H1 (cell line): ENCODE data around the gene BNC2. TPM values are rescaled to one million over a fixed set of nuclear protein-coding genes. Genes with fewer than 3 reads are reported as not detected.

Experiments used
- CTCF ChIA-PET: fragments of 300-600 bp; sonication (Branson Sonifier 250); formaldehyde crosslinking; loops from one replicate; lab custom pipeline; 2021; ENCODE audit not compliant: partially characterized antibody; lab: Charles Lee
- POLR2A ChIA-PET: fragments of 300-600 bp; sonication (Branson Sonifier 250); formaldehyde crosslinking; loops from one replicate; lab custom pipeline; 2021; ENCODE audit warnings: inconsistent platforms; ENCODE audit not compliant: partially characterized antibody; lab: Charles Lee
- DNase-seq, 2 experiments: peaks; one replicate each; pipeline versions ENCODE4 v3.0.0 to v3.0.0-alpha.2; 2010 to 2022; ENCODE audit warnings: low spot score in 2 of 2, low read depth in 1 of 2, mixed read lengths in 1 of 2
- FAIRE-seq: peaks from 2 replicates; lab custom pipeline; 2011; peaks lifted over from hg19 to GRCh38; lab: Jason Lieb, UNC
- H2AFZ ChIP-seq: 2 replicates; pipeline ENCODE4 v1.8.1; 2012; ENCODE audit warnings: low read length, inconsistent platforms
- H2AK5ac ChIP-seq: 2 replicates; pipeline ENCODE4 v1.6.1; 2013; ENCODE audit warnings: low read depth, low read length
- H2BK120ac ChIP-seq: replicated peaks from 2 replicates; pipeline ENCODE3; 2013; ENCODE audit warnings: low read depth, low read length, inconsistent platforms
- H2BK12ac ChIP-seq: 2 replicates; pipeline ENCODE4 v1.6.1; 2013; ENCODE audit warnings: low read depth, low read length
- H2BK15ac ChIP-seq: 2 replicates; pipeline ENCODE4 v1.6.1; 2013; ENCODE audit warnings: low read length
- H2BK20ac ChIP-seq: 2 replicates; pipeline ENCODE4 v1.6.1; 2013; ENCODE audit warnings: low read length
- H2BK5ac ChIP-seq: 2 replicates; pipeline ENCODE4 v1.6.1; 2013; ENCODE audit warnings: low read depth, low read length
- H3K14ac ChIP-seq: 2 replicates; pipeline ENCODE4 v1.6.1; 2013; ENCODE audit warnings: inconsistent platforms; ENCODE audit not compliant: insufficient read length
- H3K18ac ChIP-seq: 2 replicates; pipeline ENCODE4 v1.6.1; 2013; ENCODE audit warnings: low read length; ENCODE audit errors: extremely low read depth
- H3K23ac ChIP-seq: 2 replicates; pipeline ENCODE4 v1.6.1; 2013; ENCODE audit warnings: inconsistent platforms; ENCODE audit not compliant: insufficient read length
- H3K23me2 ChIP-seq: 2 replicates; pipeline ENCODE4 v1.6.1; 2013; ENCODE audit warnings: low read depth, low read length
- H3K27ac ChIP-seq: 2 replicates; pipeline ENCODE4 v1.6.1; 2011; ENCODE audit warnings: low read depth, low read length, inconsistent platforms
- H3K27me3 ChIP-seq, 4 experiments: replicated peaks in 1 of 4; 1 replicate in 1 of 4; 2 replicates in 3 of 4; pipeline versions ENCODE4 v1.6.1 to v1.8.1; 2011 to 2013; ENCODE audit warnings: low read length in 3 of 4, mild to moderate bottlenecking in 3 of 4, inconsistent platforms in 2 of 4, mixed read lengths in 2 of 4, moderate library complexity in 1 of 4; ENCODE audit not compliant: control insufficient read depth in 3 of 4, insufficient read depth in 3 of 4; ENCODE audit errors: extremely low read depth in 1 of 4
- H3K36me3 ChIP-seq, 4 experiments: 2 replicates each; pipeline versions ENCODE4 v1.6.1 to v1.8.1; 2011 to 2013; ENCODE audit warnings: mild to moderate bottlenecking in 4 of 4, low read length in 3 of 4, moderate library complexity in 2 of 4, control low read depth in 1 of 4, inconsistent platforms in 1 of 4; ENCODE audit not compliant: insufficient read depth in 4 of 4, control insufficient read depth in 2 of 4
- H3K4ac ChIP-seq: replicated peaks from 2 replicates; pipeline ENCODE3; 2013; ENCODE audit warnings: low read length, low read depth, mixed read lengths, inconsistent platforms; ENCODE audit not compliant: insufficient read length
- H3K4me1 ChIP-seq, 4 experiments: replicated peaks in 1 of 4; 1 replicate in 1 of 4; 2 replicates in 3 of 4; pipeline versions ENCODE4 v1.6.1 to v1.8.1; 2011 to 2013; ENCODE audit warnings: low read length in 3 of 4, inconsistent platforms in 2 of 4, mixed read lengths in 1 of 4; ENCODE audit not compliant: insufficient read depth in 4 of 4, control insufficient read depth in 3 of 4
- H3K4me2 ChIP-seq, 2 experiments: 2 replicates each; pipeline versions ENCODE4 v1.6.1 to v1.8.1; 2011 to 2013; ENCODE audit warnings: low read depth in 2 of 2, low read length in 2 of 2, control low read depth in 1 of 2, inconsistent platforms in 1 of 2, mild to moderate bottlenecking in 1 of 2; ENCODE audit not compliant: insufficient read depth in 1 of 2
- H3K4me3 ChIP-seq, 4 experiments: fragments of 200-600, 300-600 bp in 1 of 4; sonication (generic), shearing (Covaris generic), sonication (Bioruptor Twin) in 1 of 4; 2 replicates each; pipeline versions ENCODE4 v1.5.1 to v1.8.1; 2011 to 2016; ENCODE audit warnings: low read length in 4 of 4, low read depth in 3 of 4, control low read depth in 2 of 4, inconsistent platforms in 2 of 4, mild to moderate bottlenecking in 2 of 4, mixed read lengths in 1 of 4, moderate library complexity in 1 of 4; ENCODE audit not compliant: insufficient read depth in 2 of 4; ENCODE audit errors: extremely low read depth in 1 of 4
- H3K56ac ChIP-seq: replicated peaks from 2 replicates; pipeline ENCODE3; 2013; ENCODE audit warnings: low read depth, mild to moderate bottlenecking, mixed read lengths, low read length, inconsistent platforms; ENCODE audit not compliant: insufficient read length
- H3K79me1 ChIP-seq: 2 replicates; pipeline ENCODE4 v1.6.1; 2013; ENCODE audit warnings: low read depth, low read length, control low read depth
- H3K79me2 ChIP-seq, 2 experiments: 2 replicates each; pipeline versions ENCODE4 v1.6.1 to v1.8.1; 2012 to 2013; ENCODE audit warnings: low read length in 2 of 2, mild to moderate bottlenecking in 2 of 2, inconsistent platforms in 1 of 2; ENCODE audit not compliant: insufficient read depth in 2 of 2, control insufficient read depth in 1 of 2
- H3K9ac ChIP-seq, 4 experiments: replicated peaks in 1 of 4; 1 replicate in 1 of 4; 2 replicates in 3 of 4; pipeline versions ENCODE4 v1.6.1 to v1.8.1; 2011 to 2013; ENCODE audit warnings: low read depth in 3 of 4, low read length in 3 of 4, control low read depth in 2 of 4, mild to moderate bottlenecking in 2 of 4, moderate library complexity in 2 of 4, inconsistent platforms in 1 of 4; ENCODE audit errors: extremely low read depth in 1 of 4
- H3K9me3 ChIP-seq, 2 experiments: 2 replicates each; pipeline versions ENCODE4 v1.6.1 to v1.8.1; 2012 to 2013; ENCODE audit warnings: mild to moderate bottlenecking in 2 of 2, moderate library complexity in 2 of 2, control low read depth in 1 of 2, inconsistent platforms in 1 of 2, low read depth in 1 of 2, low read length in 1 of 2, mixed read lengths in 1 of 2; ENCODE audit not compliant: insufficient read depth in 2 of 2
- H4K20me1 ChIP-seq, 2 experiments: replicated peaks in 1 of 2; 2 replicates each; pipeline versions ENCODE3 to v1.8.1; 2011 to 2013; ENCODE audit warnings: inconsistent platforms in 2 of 2, low read length in 2 of 2, mild to moderate bottlenecking in 1 of 2; ENCODE audit not compliant: insufficient read depth in 2 of 2, control insufficient read depth in 1 of 2
- H4K5ac ChIP-seq: 2 replicates; pipeline ENCODE4 v1.6.1; 2013; ENCODE audit warnings: low read length, low read depth, mixed read lengths, inconsistent platforms; ENCODE audit not compliant: insufficient read length
- H4K8ac ChIP-seq: 2 replicates; pipeline ENCODE4 v1.8.0; 2013; ENCODE audit warnings: mild to moderate bottlenecking, moderate library complexity, low read length, inconsistent platforms; ENCODE audit not compliant: insufficient read depth; ENCODE audit errors: extremely low read depth
- H4K91ac ChIP-seq: replicated peaks from 2 replicates; pipeline ENCODE3; 2013; ENCODE audit warnings: low read length, mixed read lengths, inconsistent platforms; ENCODE audit not compliant: insufficient read length
- RAD21 ChIP-seq, 2 experiments: IDR thresholded peaks in 1 of 2; conservative IDR thresholded peaks in 1 of 2; 2 replicates each; pipeline ENCODE4 v1.6.1; 2011; ENCODE audit warnings: low read depth in 2 of 2, low read length in 2 of 2, improper control_type of control experiment in 1 of 2, inconsistent platforms in 1 of 2, mild to moderate bottlenecking in 1 of 2, moderate library complexity in 1 of 2
- WGBS, 2 experiments: shearing (Covaris generic) in 1 of 2; methylation state at CpG; one replicate each; pipeline versions ENCODE4 v1.1.6 to v1.1.7; 2013 to 2015; ENCODE audit warnings: low lambda C conversion rate in 2 of 2, mixed read lengths in 2 of 2, inconsistent platforms in 1 of 2, low coverage in 1 of 2, missing lambda C conversion rate in 1 of 2; ENCODE audit not compliant: insufficient replicate concordance in 2 of 2, insufficient coverage in 1 of 2, insufficient read length in 1 of 2; ENCODE audit errors: extremely low coverage in 1 of 2, missing lambda C conversion rate in 1 of 2; 5-methylcytosine and 5-hydroxymethylcytosine counted together
- polyA plus RNA-seq, 7 experiments: library from polyadenylated mRNA; depleted of rRNA in 3 of 7; stranded (reverse) in 5 of 7; unstranded in 2 of 7; fragments of >200 nt in 5 of 7; fragments of 200-250 nt in 2 of 7; gene quantifications; 1 replicate in 5 of 7; 2 replicates in 1 of 7; 4 replicates in 1 of 7; pipeline versions ENCODE4 v1.2.1 to v1.2.3, GENCODE V29; 2011 to 2013; ENCODE audit warnings: missing spikeins in 2 of 7, mixed read lengths in 2 of 7
- total RNA-seq: library from RNA; stranded (reverse); fragmentation: NEBNext Ultra II Directional; extraction: Animal tissue kit (Norgen Biotek cat#: 25700); gene quantifications from 2 replicates; pipeline ENCODE4 v1.2.1, GENCODE V29; 2021

The BNC2 gene
- total and polyA plus RNA-seq, 2 of the 8 experiments (the other 6 are each of a cell fraction or from before 2014, with no cell fraction given), result 16.0 to 26.8 TPM

DNA sequence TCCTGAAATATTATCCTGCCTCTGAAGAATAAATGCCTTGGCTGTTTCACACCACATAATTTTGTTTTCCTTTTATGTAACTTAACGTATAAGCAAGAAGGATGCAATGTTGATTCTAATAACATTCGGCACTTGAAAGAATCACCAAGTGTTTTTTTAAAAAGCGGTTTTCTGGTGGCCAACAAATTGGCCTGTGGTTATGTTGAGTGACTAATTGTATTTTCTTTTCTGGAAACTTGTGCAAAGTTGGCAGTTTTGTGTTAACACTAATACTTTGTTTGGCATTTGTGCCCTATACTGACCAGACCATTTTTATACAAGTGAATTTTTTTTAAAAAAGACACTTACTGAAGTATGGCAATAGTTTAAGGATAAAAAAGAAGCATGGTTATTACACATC lies 452.7 kb downstream of the BNC2 start:
- Histone ChIP-seq H3K27ac (no peak overlapping the region), H3K23ac (no peak overlapping the region), H2BK5ac (no peak overlapping the region)
- no peak for TF ChIP-seq RAD21 (IDR thresholded peaks at IDR 0.05 in 1 of 2, conservative IDR thresholded peaks at IDR 0.05 in 1 of 2; ENCODE audit: low read depth in 2 of 2, low read length in 2 of 2)
- TF ChIP-seq, all 59 proteins: peak for 0
- Histone ChIP-seq H4K20me1 (no peaks in the 10 kb centered on the region), H3K36me3 (peaks cover 0 to 12% (median 5%) of the 10 kb centered on the region in 4 experiments; a peak in 4 of 8 replicates), H2BK120ac (no peak overlapping the region), H2BK15ac (no peak overlapping the region), H3K23me2 (no peaks in the 10 kb centered on the region), H3K4ac (no peak overlapping the region), H3K79me1 (no peaks in the 10 kb centered on the region), H3K4me1 (peaks cover 0 to 16% (median 6%) of the 10 kb centered on the region in 4 experiments; a peak in 4 of 7 replicates), H3K9me3 (0 out of 4 replicates have a peak, but pooled peaks cover 0 to 3% of the 10 kb centered on the region in 2 experiments), H2BK12ac (no peak overlapping the region), H3K4me3 (no peak overlapping the region), H4K91ac (no peak overlapping the region), H2BK20ac (no peak overlapping the region), H2AFZ (no peak overlapping the region), H3K27me3 (no peaks in the 10 kb centered on the region), H3K4me2 (no peak overlapping the region), H3K56ac (no peak overlapping the region), H3K9ac (no peak overlapping the region), H2AK5ac (no peak overlapping the region), H3K14ac (no peak overlapping the region), H4K5ac (no peak overlapping the region), H3K79me2 (no peaks in the 10 kb centered on the region), H4K8ac (no peak overlapping the region), H3K18ac (no peak overlapping the region)
- WGBS, 2 experiments, result 90% methylated on average over 3 of the region's 3 CpGs; no CpG with 5 or more reads in 1 of the 2 experiments
- no peak for DNase-seq
- ChIA-PET CTCF (no interaction called here), POLR2A (no interaction called here)
- FAIRE-seq, result no peak
